ENCODE data around the gene TIMM22. TPM values are rescaled to one million over a fixed set of nuclear protein-coding genes. Genes with fewer than 3 reads are reported as not detected.
"Not testable (repeated sequence)": the region's sequence is repeated elsewhere in the genome, so short reads cannot be mapped to it uniquely, and the experiment has no call there.

The TIMM22 gene
- polyA plus RNA-seq, 4 donors, result 15.6 to 16.3 (median 15.7) TPM

DNA sequence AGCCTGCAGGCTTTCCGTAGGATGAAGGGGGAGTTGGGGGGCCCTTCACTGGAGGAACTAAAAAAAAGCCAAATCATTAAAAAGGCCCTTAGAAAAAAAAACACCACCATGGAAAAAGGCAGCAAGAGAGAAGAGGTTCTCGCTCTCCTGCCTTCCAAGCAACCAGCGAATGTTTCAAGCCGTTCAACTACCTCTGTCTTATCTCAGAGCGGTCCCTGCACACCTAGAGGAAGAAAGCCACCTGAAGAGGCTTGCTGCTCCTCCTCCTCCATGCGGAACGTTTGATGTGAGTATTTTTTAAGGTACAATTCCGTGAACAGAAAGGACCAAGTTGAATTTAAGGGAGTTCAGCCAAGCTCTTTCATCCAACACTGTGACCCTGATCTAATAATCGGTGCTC lies 26.6 kb upstream of the TIMM22 start:
- no peak for DNase-seq (ENCODE audit: low read depth in 4 of 4, low spot score in 3 of 4)

DNA sequence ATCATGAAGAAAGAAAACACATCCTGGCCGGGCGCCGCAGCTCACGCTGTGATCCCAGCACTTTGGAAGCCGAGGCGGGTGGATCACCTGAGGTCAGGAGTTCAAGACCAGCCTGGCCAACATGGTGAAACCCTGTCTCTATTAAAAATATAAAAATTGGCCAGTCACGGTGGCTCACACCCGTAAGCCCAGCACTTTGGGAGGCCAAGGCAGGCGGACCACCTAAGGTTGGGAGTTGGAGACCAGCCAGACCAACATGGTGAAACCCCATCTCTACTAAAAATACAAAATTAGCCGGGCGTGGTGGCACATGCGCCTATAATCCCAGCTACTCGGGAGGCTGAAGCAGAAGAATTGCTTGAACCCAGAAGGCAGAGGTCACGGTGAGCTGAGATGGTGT lies 25.1 kb upstream of the TIMM22 start:
- not testable (repeated sequence) for DNase-seq (ENCODE audit: low read depth in 4 of 4, low spot score in 3 of 4)

DNA sequence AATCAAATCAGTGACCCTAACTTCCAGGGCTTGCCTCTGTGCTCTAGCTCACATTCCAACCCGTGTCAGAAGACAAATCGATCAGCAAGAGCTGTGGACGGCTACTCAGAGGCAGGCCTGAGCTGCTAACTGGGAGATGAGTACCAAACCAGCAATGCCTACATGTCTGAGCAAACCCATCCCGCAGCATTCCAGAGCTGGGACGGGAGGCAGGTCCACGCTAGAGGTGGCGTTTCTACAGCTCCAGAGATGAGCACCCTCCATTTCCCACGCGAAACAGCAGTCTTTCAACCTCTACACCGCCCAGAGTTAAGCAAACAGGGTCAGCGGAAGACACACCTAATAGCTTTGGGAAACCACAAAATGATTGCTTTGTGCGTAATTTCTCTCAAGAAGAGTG lies 23.9 kb upstream of the TIMM22 start:
- DNase-seq (ENCODE audit: low read depth in 4 of 4, low spot score in 3 of 4), result no peak

DNA sequence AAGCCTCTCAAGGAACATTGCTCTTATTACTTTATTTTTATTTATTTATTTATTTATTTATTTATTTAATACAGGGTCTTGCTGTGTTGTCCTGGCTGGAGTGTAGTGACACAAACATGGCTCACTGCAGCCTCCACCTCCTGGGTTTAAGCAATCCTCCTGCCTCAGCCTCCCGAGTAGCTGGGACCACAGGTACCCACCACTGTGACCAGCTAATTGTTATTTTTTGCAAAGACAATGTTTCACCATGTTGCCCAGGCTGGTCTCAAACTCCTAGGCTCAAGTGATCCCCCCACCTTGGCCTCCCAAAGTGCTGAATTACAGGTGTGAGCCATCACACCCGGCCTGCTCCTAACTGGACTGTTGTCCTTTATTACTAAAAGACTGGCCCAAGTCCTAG lies 22.2 kb upstream of the TIMM22 start:
- DNase-seq (ENCODE audit: low read depth in 4 of 4, low spot score in 3 of 4), result not testable (repeated sequence)

DNA sequence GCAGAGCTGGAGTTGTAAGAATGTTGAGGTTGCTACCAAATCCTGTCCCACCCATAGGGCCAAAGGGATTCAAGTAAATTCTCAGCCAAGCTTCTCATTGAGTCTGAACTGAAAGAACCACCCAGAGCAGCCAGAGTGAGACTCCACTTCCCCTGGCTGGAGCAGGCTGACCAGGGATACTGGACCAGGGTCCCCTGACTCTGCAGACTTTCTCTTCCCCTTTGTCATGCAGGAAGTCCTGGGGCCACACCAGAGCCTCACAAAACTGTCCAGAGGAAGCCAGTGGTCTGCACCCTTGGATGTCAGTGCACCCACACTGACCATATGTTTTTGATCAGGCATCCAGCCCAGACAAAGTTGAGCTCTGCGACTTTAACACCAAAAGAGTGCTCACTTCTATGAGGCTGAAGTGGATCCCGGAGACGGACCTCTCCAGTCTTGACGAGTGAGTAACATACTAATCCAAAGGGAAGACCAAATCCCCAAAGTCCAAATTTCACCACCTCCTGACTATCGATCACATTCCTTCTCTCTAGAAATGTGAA lies 21.5 kb upstream of the TIMM22 start:
- DNase-seq (ENCODE audit: low read depth in 4 of 4, low spot score in 3 of 4), result no peak

DNA sequence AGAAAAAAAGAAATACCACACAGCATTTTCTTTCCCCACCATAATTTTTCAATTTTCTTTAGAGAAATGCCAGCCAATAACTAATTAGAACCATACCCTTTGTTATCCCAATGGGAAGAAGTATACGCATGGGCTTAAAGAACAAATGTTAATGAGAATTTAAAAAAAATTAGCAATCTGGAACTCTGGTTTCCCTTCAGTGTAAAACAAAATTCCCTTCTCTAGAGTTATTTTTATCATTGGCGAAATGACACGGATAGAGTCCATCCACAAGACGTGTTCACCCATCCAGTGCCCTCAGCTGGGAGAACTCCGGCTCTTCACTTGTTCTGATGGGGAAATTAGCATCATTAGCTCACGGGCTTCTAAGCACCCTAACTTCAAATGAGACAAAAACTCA lies 20.6 kb upstream of the TIMM22 start:
- no peak for DNase-seq (ENCODE audit: low read depth in 4 of 4, low spot score in 3 of 4)

DNA sequence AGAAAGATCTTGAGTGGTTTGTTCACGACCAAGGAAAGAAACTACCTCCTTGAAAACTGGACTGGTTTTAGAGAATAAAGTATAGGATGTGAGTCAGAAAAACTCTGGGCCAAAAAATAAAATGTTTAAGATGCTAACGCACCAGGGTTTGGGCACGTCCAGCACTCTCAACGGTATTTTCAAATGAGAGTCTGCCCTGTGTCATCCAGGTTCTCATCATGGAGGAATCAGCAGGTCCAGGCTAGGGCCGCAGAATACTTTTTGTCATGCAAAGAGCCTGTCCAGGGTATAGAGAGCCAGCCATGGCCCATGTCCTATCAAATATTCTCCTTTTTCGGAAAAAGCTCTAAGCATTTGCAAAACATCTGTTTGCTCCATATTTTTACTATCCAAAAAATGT lies 19.8 kb upstream of the TIMM22 start:
- DNase-seq (ENCODE audit: low read depth in 4 of 4, low spot score in 3 of 4), result no peak

DNA sequence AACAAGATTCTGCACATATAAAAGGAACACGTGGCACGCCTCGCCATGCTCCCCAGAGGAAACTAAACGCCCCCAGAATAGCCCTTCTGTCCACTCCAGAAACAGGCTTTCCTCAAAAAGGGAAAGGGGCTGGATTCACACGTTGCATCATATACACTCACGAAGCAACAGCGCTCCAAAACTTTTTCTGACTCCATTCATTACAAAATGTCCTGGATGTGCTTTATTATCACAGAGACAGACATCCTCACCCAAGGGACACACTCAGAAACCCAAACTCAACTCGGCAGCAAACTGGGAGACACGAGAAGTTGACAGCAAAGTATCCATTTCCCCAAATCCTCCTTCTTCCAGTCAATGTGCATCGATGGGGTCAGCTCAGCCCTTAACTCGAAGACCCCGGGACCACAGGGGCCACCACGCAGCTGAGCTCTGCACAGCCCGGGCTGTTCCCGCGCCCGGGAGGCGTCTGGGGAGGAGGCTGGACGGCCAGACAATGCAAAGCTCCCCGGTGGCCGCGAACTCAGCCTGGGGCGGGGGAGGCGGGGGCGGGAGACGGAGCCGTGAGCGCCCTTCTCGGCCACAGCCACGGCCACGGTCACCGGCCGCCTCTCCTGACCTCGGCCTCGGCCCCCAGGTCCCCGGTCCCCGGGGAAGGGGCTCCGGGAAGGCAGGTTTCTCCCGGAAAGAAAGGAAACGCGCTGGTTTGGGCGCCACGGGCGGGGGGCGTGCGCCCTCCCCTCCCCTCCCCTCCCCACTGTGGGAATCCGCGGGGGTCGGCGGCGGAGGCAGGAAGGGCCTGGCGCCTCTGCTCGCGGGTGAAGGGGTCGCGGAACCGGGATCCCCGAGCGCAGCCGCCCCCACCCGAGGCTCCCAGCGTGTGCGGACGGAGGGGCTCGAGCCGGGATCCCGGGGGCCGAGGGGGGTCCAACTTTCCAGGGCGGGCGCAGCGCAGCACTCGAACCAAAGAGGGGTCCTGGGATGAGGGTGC lies 18.5 kb upstream of the TIMM22 start:
- no peak for DNase-seq (ENCODE audit: low read depth in 4 of 4, low spot score in 3 of 4)

DNA sequence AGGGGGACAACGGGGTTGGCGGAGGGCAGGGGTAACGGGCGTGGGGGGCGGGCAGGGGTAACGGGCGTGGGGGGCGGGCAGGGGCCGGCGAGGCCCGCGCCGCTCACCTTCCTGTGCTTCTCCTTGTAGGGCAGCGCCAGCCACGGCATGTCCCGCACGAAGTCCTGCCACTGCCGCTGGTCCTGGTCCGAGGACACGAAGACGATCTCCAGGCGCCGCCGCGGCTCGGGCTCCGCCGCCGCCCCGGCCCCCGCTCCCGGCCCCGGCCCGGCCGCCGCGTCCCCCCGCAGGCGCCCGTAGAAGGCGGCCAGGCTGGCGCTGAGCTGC lies 17.8 kb upstream of the TIMM22 start:
- no peak for DNase-seq (ENCODE audit: low read depth in 4 of 4, low spot score in 3 of 4)

DNA sequence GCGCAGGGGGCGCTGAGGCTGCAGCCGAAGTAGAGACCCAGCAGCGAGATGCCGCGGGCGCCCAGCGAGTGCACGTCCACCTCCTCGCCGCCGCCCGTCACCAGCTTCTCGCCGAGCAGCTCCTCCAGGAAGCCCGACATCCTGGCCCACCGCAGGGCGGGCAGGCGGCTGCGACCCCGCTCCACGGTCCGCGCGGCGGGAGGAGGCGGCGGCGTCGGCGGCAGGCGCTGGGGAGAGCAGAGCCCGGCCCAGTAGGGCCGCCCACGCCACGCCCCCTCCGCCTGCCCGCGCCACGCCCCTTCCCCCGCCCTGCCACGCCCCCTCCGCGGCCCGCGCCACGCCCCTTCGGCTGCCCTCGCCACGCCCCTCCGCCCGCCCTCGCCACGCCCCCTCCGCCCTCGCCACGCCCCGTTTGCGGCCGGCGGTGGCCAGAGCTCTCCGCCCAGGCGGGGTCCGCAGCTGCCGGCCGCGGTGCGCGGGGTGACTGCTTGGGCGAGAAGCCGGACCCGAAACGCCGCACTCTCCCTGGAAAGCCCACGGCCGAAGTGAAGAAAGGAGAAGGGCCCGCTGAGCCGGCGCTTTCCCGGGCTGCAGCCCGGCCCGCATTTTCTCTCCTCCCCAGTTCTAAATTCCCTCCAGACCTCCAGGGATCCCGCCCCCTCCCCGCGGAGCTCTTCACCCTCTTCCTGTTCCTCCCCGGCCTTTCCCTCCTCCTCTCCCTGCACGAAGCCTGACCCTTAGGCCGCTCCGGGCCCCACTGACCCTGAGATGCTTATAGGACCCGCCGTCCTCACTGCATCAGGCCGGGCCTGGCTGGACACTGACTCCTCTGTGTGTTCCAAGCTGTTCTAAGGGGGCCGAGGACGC lies 17.2 kb upstream of the TIMM22 start, which contains the start of gene NXN:
Gene NXN (minus strand): TSS at position 238 of the 867 bp plus-strand sequence.
- DNase-seq (ENCODE audit: low read depth in 4 of 4, low spot score in 3 of 4), result peak in 2 of 4 donors; percentile 41 to 71

DNA sequence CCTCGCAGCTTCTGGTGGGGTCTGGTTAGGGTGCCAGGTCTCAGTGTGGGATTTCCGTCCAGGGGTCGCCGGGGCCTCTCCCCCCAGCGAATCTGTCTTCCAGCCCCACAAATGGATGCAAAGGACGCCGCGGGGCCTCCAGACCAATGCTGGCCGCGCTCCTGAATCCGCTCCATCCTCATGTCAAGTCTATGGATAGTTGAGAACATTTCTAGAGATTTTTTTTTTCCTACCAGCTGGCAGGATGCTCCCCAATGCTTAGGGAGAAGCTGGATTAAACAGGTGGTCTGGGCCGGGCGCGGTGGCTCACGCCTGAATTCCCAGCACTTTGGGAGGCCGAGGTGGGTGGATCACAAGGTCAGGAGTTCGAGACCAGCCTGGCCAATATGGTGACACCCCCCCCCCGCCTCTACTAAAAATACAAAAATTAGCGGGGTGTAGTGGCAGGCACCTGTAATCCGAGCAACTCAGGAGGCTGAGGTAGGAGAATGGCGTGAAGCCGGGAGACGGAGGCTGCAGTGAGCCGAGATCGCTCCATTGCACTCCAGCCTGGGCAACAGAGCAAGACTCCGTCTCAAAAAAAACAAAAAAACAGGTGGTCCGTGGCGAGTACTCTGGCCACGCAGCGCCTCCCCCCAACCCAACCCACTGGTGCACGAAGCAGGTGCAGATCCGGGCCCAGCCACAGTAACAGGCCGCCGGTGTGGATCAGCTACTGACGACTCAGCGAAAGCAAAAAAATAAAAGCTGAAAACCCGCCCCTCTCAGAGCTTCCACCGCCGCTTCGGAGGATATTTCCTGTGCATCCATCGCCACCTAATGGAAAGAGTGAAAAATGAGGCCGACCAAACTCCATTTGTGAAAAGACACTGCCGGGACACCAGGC lies 16.3 kb upstream of the TIMM22 start:
- DNase-seq (ENCODE audit: low read depth in 4 of 4, low spot score in 3 of 4), result peak in 3 of 4 donors; percentile 79 to 83 (median 82)

DNA sequence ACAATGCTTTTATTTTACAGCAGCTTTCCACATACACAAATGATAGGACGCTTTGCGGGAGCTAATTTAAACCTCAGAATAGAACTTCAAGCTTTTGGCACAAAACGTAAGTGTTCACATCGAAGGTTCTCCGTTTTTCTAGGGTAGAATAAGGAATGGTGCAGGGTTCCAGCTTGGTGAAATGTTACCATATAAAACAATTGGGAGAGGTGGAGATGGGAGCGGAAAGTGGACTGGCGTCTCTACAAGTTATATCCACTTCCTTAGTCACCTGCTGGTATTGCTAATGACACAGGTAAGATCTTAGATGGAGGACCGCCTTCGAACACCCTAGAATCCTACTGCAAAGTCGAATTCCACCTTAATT lies 15.7 kb upstream of the TIMM22 start:
- no peak for DNase-seq (ENCODE audit: low read depth in 4 of 4, low spot score in 3 of 4)

DNA sequence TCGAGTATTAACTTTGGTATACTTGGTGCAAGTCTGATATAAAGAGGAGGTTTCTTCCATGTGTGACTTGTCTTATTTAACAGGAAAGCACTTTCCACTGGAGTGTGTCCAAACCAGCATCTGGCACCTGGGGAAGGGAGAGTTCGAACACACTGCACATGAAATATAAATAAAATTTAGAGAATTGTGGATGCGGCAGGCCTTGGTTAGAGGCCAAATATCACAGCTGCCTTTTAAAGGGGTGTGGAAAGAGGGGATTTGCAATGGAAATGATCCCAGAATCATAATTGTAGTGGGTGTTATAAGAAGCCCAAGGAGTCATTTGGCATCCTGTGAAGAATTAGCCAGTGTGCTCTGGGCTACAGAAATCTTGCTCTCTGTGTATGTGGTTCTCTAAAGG lies 13.0 kb upstream of the TIMM22 start:
- no peak for DNase-seq (ENCODE audit: low read depth in 4 of 4, low spot score in 3 of 4)

DNA sequence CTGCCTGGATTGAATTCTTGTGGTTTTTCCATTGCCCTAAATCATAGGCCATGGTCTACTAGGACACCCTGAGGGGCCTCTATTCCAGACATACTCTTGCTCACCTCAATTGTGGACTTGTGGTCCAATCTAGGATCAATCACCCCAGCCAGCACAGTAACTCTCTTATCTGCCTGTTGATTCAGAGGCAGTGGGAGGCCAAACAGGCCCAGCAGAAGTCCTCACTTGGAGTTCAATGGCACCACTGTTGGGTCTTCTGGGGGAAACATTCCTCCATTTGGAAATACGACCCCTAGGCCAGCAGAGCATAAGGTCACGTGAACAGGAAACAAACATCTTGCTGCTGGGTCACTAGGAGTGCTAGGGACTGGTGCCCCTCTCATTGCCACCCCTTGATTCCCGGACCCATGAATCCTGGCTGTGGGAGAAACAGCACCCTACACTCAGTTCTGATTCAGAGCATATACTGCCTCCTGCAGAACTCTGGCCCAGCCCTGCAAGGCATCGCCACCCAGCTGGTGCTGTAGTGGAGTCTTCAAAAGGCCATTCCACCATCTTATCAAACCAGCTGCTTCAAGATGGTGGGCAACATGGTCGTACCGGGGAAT lies 10.5 kb upstream of the TIMM22 start:
- no peak for DNase-seq (ENCODE audit: low read depth in 4 of 4, low spot score in 3 of 4)

DNA sequence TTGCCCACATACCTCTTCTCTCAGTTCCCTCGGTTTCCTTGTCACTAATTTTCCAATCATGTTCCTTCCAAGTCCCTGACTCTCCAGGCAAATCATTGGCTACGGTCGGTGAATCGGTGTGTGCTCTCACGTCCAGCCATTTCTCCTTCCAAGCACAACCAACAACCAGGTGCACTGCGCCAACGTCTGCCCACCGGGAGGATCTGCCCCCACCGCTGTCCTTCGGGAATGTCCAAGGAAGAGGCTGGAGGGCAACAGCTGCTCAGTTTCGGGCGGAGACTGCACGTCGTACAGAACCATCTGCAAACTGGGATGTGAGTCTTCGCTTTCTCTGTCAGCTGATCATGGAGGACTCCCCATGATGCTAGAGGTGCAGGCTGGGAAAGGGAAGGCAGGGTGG lies 9.0 kb upstream of the TIMM22 start:
- no peak for DNase-seq (ENCODE audit: low read depth in 4 of 4, low spot score in 3 of 4)

DNA sequence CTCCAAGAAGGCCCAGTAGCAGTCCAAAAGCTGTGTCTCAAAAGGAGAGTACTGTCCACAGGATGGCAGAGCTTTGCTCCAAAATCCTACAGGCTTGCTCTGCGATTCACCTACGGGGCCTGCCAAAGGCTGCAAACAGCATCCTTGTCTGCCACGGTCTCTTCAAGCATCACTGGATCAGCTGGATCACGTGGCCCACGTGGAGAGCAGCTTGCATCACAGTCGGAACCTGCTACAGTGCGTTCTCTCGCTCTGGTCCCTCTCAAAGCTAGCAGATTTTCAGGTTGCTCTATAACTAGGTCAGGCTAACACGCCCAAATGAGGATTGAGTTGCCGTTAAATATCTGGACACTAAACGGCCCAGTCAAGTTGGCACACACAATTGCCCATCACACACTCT lies 8.4 kb upstream of the TIMM22 start:
- DNase-seq (ENCODE audit: low read depth in 4 of 4, low spot score in 3 of 4), result no peak

DNA sequence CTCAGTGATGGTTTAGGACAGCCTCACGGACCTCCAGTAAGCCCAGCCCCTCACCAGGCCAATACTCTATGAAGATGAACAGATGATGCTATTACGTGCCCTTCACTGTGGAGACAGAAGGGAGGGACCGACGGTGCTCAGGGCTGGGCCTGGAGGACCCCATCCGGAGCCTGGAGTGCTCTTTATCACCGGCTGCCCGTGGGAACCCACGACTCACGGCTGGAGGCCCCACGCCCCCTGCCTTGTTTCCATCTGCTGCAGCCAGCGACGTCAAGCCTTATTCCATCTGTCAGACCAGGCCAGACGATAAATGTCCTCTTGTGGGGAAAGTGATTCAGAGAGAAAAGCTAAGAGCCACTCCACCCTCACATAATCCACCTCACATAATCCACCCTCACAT lies 4.0 kb upstream of the TIMM22 start:
- DNase-seq (ENCODE audit: low read depth in 4 of 4, low spot score in 3 of 4), result no peak

DNA sequence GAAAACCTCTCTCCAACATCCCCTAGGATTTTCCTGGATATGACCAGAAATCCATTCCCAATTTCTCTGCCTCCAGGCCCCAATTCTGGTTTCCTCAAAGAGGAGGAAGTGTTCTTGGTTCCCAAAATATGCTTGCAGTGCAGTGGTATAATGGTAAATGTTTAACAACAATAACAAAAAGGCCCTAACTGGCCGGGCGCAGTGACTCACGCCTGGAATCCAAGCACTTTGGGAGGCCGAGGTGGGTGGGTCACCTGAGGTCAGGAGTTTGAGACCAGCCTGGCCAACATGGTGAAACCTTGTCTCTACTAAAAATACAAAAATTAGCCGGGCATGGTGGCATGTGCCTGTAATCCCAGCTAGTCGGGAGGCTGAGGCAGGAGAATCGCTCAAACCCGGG lies 1.6 kb upstream of the TIMM22 start:
- not testable (repeated sequence) for DNase-seq (ENCODE audit: low read depth in 4 of 4, low spot score in 3 of 4)

DNA sequence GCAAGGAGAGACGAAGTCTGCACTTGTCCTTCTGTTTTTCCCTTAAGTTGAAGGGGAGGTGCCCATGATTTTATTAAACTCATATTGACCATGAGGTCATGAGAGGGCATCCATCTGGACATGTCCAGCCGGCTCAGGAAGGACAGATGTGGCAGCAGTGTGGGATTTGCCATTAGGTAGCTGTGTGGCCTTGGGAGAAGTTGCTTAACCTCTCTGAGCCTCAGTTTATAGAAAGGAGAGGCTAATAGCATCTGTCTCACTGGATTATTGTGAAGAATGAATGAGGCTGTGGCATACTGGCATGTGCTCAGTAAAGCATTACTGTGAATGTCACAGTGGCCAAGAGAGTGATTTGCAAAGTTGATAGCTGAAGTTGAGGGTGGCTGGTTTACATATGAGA lies 1.2 kb downstream of the TIMM22 start:
- no peak for DNase-seq (ENCODE audit: low read depth in 4 of 4, low spot score in 3 of 4)
